Endothelial cell of umbilical vein (primary cell): ENCODE results near the gene FAM43B.

Source experiments
- EZH2 ChIP-seq: IDR thresholded peaks from 2 replicates; pipeline ENCODE4 v1.6.1; 2012; ENCODE audit warnings: borderline replicate concordance, low read depth, mild to moderate bottlenecking, moderate library complexity, low read length, inconsistent platforms; ENCODE audit not compliant: severe bottlenecking
- GATA2 ChIP-seq: IDR thresholded peaks from 2 replicates; pipeline ENCODE4 v1.7.0; 2011; ENCODE audit warnings: low read depth, mild to moderate bottlenecking, moderate library complexity, mixed read lengths, low read length; ENCODE audit not compliant: insufficient read length, insufficient read depth
- MAX ChIP-seq: IDR thresholded peaks from 2 replicates; pipeline ENCODE4 v1.6.1; 2011; ENCODE audit not compliant: insufficient read depth, insufficient read length
- POLR2A ChIP-seq: IDR thresholded peaks from 2 replicates; pipeline ENCODE4 v1.6.1; 2012; ENCODE audit warnings: low read depth, mild to moderate bottlenecking, control low read depth, low read length
- TF ChIP-seq, protein P1 (sequence below), 2 donors: IDR thresholded peaks; 1 replicate in 1 of 2; 2 replicates in 1 of 2; pipeline ENCODE4 v1.5.1; 2011; ENCODE audit warnings: low read length in 2 of 2, mild to moderate bottlenecking in 2 of 2, moderate library complexity in 2 of 2, control low read depth in 1 of 2, inconsistent platforms in 1 of 2, low read depth in 1 of 2; ENCODE audit not compliant: insufficient read depth in 1 of 2; ENCODE audit errors: extremely low read depth in 1 of 2

DNA sequence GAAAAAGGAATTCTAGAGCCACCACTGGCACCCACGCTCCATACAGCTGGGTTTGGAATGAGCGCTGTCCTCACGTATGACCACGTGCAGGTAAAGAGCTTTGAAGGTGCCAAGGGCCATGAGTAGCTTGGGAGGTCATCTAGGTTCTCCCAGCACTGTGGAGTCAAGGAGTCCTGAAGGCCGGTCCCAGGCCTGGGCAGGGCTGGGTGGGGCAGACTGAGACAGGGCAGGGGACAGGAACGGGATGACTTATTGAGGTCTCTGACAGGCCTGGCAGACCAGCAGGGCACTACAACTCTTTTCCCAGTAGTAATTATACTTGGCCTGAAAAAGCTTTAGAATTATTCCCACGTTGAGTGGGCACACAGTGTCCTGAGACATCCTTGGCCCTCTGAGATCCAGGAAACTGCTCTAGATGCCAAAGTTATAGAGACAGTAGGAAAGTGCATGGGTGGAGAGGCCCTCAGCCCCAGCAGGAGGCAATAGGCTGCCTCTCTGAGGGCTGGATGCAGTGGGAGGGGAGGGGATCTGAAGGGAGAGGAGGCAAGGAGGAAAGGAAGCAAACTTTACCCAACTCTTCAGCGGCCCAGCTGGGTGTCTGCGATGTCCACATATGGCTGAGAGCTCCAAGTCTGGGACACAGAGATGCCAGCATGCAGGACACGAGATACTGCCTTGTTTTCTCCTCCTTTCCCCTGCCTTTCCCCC, 34.7 kb downstream of the FAM43B start:
- TF ChIP-seq MAX (no peak), EZH2 (no peak), POLR2A (no peak), GATA2 (no peak)
- TF ChIP-seq, protein P1, sequence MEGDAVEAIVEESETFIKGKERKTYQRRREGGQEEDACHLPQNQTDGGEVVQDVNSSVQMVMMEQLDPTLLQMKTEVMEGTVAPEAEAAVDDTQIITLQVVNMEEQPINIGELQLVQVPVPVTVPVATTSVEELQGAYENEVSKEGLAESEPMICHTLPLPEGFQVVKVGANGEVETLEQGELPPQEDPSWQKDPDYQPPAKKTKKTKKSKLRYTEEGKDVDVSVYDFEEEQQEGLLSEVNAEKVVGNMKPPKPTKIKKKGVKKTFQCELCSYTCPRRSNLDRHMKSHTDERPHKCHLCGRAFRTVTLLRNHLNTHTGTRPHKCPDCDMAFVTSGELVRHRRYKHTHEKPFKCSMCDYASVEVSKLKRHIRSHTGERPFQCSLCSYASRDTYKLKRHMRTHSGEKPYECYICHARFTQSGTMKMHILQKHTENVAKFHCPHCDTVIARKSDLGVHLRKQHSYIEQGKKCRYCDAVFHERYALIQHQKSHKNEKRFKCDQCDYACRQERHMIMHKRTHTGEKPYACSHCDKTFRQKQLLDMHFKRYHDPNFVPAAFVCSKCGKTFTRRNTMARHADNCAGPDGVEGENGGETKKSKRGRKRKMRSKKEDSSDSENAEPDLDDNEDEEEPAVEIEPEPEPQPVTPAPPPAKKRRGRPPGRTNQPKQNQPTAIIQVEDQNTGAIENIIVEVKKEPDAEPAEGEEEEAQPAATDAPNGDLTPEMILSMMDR (IDR thresholded peaks at IDR 0.05; ENCODE audit: extremely low read depth in 1 of 2, insufficient read depth in 1 of 2, low read depth in 1 of 2, low read length in 2 of 2), result no peak
